H54 (cell line): ENCODE measurements around the gene FCN3.
"Not testable (repeated sequence)": the region's sequence is repeated elsewhere in the genome, so short reads cannot be mapped to it uniquely, and the experiment has no call there.

Experiments
- DNase-seq: peaks from one replicate; pipeline ENCODE4 v3.0.0; 2011; ENCODE audit warnings: low spot score, mixed read lengths; ENCODE audit not compliant: insufficient read length
- FAIRE-seq: peaks from 3 replicates; lab custom pipeline; 2011; peaks lifted over from hg19 to GRCh38; lab: Jason Lieb, UNC
- POLR2A ChIP-seq: IDR thresholded peaks from 2 replicates; pipeline ENCODE4 v1.6.1; 2011; ENCODE audit warnings: low read depth, mild to moderate bottlenecking, low read length

The FCN3 gene

DNA sequence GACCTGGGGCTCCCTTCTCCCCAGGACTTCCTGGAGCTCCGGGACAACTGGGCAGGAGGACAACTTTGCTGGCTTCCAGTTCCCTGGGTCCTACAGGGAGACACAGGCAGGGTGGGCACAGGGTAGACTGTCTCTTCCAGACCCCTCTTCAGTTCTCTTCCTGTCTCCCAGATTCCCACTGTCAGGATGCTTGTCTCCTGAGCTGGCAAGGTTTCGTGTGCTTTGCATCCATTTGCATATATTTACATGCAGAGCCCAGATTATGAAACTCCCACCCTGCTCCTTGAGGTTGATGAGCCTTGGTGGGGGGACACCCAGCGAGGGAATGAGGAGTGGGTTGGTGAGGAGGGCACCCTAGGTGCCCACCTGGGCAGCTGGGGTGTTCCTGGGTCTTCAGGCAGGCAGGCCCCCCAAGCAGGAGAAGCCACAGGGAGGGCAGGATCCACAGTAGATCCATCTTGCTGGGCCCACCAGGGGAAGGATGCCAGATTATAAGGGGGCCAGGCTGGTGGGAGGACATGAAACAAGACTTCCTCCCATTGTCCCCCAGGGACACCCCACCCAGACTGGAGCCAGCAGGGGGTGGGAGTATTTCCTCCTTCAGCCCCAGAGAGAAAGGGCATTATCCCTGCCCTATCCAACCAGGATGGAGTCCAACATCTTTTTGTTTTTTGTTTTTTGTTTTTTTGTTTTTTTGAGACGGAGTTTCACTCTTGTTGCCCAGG is at the start of gene FCN3:
Gene FCN3, minus strand, starts transcription at position 463 of the 725 bp plus-strand sequence. Its CDS starts 6 bp downstream, at position 457.
- FAIRE-seq, result no peak
- no peak for DNase-seq
- no peak for TF ChIP-seq POLR2A

DNA sequence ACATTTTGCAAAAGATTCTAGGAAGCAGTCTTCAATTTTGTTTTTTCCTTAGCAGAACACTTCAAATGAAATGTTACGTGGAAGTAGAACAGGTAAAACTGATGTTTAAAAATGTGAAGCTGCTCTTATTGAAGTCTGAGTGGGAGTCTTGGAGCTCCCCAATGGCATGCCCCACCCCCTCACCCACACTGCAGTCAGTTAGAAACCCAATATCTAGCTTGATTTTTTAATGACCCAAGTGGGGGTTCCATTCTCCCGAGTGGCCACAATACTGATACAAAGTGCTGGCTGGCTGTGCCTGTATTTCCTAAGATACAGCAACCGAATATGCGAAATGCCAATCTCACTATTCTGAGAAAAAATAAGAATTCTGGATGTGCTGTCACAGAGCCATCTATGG is 49.1 kb upstream of the FCN3 start:
- no peak for FAIRE-seq
- DNase-seq, result no peak
- no peak for TF ChIP-seq POLR2A

DNA sequence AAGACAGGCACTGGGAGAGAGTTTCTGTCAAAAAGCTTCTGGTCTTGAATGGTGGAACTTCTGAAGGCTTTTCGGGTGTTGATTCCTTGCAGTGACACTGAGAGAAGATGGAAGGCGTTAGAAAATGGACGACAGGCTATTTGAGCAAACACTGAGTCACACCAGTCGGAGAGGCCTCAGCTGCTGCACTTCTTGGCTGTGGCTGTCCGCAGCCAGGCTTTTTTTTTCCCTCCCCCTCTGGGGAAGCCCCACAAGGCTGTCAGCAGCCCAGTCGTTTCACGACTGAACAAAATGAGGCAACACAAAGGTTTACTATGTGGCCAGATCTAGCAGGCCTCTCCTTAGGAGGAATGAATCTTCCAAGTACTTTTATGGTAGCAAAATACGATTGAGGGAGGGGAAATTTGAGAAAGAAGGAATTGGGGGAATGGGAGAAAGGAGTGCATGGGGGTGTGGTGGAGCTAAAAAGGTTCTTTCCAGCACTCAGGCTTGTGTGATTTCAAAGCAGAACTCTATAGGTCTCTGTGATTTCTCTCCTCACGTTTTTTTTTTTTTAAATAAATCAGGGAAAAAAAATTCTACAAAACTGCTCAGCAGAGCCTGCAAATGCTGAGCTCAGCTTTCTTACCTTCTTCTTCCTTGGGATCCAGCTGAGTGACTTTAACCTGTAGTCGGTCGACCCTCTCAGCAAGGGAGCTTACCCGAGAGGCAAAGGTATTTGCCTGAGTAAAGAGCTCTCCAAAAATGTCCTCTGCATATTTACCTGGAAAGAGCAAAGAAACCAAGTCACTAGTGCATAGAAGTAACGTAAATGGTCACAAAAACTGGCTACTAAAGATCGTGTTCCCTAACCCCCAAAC is 43.9 kb upstream of the FCN3 start:
- no peak for TF ChIP-seq POLR2A
- DNase-seq, result no peak
- FAIRE-seq, result peak; percentile 11

DNA sequence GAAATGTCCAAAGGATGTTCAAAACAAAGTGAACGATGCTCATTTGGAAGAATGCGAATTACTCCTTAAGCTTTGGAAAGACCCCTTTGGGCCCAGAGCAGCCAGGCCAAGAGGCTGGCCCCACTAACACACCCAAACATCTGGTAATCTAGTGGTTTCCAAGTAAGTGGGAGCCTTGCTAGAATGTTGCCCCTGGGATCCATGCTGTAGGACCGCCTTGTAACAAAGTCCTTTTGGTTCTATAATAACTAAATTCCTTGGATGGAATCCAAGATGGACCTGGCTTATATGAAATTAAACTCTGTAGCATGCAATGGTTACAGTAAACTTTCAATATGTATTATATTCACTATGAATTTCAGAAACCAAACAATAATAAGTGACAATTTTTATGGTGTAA is 43.1 kb upstream of the FCN3 start:
- no peak for TF ChIP-seq POLR2A
- no peak for FAIRE-seq

DNA sequence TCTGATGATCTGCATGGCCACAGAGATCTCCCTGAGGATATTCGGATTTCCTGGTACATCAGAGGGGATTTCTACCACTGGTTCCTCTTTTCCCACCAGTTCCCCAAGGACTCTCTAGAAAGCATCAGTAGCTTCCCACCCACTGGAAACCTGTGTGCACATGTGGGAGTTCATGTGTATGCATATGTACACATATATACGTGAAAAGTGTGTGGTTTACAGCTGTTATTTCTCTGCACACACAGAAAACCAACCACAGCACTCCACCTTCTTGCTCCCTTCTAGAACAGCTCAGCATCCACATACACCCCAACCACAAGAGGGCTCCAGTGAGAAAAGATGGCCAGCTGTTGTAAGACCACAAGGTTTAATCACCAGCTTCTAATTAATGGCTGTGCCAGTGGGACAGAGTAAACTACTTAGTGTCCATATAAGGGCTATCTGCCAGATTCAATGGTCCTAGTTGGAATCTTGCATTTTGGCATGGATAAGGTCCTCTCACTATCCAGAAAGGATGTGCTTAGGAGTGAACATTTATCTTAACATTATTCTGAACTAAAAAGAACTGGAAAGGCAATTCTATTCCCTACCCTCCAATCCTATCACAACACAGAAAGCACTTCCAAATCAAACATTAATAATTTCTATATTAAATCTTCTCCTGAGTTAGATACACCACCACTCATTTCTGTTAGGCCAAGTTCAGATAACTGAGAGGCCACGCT is 41.9 kb upstream of the FCN3 start:
- DNase-seq (no peak), FAIRE-seq (peak; percentile 36)
- no peak for TF ChIP-seq POLR2A

More for the DNA sequence above, 43.1 kb upstream of the FCN3 start:
- DNase-seq, result no peak

DNA sequence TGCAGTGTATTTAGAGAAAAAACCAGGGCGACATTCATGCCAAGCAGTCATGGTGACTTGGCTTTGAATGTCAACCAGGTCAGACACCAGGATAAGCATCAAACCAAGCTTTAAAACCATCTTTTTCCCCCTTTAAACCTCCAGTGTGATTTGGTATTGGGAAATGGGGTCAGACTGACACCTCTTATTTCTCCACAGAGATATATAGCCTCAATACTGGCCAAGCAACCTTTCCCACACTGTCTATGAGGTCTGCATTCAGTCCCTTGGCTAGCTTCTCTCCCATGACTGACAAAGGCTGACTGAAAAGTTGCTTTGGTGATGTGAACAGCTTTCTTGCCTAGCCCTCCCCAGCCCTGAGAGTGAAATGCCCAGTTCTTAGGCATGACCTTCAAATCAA is 39.5 kb upstream of the FCN3 start:
- FAIRE-seq, result no peak
- no peak for DNase-seq
- no peak for TF ChIP-seq POLR2A

DNA sequence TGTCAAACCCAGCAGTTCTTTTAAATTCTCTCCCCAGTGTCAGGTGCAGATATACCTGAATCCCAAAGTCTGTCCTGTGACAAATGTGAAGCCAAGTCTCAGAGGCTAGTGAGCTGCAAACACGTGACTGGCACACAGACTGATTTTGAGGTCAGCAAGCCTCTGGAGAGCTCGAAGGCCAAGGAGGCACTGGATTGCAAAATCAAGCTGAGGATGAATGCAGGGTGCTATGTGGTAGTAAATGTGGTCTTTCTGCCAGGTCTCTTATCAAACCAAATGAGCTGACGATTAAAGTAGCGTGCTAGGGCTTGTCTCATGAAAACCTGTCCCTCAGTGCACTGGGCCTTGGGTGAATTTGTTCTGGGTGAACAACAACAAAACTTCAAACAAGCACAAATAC is 38.4 kb upstream of the FCN3 start:
- FAIRE-seq (no peak), DNase-seq (no peak)
- TF ChIP-seq POLR2A, result no peak

GRCh38 chr1:27412502-27412901 is 37.9 kb upstream of the FCN3 start:
- DNase-seq (no peak), FAIRE-seq (no peak)
- TF ChIP-seq POLR2A, result no peak

DNA sequence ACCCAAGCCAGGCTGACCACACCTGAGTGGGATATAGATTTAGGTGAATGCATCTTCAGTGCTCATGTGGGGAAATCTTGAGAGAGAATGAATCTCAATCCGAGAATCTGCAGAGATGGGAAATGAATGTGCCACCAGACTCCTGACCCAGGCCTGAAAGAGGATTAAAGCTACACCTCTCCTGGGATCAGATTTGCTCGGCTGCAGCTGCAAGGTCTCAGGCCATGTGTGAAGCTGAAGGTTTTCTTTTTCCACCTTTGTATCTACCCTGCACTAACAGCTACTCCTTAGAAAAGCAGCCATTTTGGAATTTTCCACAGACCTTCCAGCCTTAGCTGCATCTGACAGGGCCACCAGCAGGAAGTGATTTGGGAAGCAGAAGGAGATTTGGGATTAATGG is 36.1 kb upstream of the FCN3 start:
- FAIRE-seq, result no peak
- DNase-seq, result no peak
- no peak for TF ChIP-seq POLR2A

DNA sequence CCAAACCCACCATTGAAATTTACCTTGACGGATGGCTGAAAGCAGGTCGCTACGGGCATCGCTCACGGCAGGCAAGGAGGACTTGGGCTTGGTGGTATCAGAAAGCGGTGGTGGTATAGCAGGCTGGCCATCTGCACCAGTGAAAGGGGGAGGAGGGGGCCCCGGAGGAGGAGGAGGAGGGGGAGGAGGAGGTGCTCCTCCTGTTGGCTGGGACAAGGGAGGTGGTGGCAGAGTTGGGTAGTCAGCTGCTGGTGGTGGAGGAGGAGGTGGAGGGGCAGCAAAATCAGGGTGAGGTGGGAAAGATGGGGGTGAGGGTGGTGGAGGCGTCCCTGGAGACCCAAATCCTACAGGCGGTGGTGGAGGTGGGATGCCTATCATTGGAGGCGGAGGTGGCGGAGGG is 35.0 kb upstream of the FCN3 start:
- FAIRE-seq, result no peak
- no peak for TF ChIP-seq POLR2A
- DNase-seq, result no peak

DNA sequence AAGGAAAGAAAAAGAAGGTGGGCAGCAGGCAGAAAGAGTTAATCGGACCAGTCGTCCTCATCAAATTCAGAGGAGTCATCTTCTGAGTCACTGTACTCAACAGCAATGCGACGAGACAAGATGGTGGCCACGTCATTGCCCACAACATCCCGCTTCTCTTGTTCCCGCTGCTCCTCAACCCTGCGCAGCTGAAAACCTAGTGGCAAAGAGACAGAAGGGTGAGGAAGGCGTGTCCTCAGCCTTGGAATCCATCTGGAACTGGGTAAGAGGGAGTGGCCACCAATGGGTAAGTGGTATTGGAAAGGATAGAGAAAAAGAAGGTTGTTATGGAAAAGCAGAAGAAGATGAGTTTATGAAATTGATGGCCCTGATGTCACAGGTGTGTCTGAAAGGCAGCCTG is 33.5 kb upstream of the FCN3 start:
- no peak for TF ChIP-seq POLR2A
- FAIRE-seq (no peak), DNase-seq (no peak)

DNA sequence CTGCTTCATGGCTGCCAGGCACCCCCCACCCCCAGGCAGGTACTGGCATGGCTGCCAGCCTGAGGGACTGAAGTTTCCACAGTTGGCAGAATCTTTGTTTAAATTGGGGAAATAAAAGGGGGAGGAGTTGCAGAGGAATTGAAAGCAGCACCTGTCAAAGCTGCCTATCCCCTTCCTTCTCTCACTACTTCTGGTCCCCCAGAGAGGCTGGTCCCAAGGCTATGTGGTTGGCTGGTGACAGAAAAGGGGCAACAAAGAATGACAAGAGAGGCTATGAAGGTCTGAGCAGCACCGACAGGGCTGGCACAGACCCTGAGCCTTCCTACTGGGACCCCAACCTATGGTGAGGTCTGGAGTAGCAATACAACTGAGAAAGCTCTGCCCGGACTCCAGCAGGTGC is 32.2 kb upstream of the FCN3 start:
- not testable (repeated sequence) for DNase-seq, FAIRE-seq

DNA sequence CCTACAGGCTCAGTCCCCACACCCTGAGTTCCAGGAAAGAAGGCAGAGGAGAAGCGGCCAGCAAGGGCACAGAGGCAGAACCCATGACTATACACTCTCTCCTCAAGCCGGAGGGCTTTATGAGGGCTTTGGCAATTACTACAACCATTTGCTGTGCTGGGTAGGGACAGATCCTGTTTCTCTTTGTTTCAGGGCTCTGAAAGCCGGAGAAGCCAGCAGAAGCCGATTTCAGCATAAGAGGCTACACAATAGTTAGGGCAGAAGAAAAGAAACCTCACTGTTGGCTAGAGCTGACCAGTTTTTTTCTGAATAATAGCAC is 31.7 kb upstream of the FCN3 start:
- DNase-seq (no peak), FAIRE-seq (no peak)
- TF ChIP-seq POLR2A, result no peak

DNA sequence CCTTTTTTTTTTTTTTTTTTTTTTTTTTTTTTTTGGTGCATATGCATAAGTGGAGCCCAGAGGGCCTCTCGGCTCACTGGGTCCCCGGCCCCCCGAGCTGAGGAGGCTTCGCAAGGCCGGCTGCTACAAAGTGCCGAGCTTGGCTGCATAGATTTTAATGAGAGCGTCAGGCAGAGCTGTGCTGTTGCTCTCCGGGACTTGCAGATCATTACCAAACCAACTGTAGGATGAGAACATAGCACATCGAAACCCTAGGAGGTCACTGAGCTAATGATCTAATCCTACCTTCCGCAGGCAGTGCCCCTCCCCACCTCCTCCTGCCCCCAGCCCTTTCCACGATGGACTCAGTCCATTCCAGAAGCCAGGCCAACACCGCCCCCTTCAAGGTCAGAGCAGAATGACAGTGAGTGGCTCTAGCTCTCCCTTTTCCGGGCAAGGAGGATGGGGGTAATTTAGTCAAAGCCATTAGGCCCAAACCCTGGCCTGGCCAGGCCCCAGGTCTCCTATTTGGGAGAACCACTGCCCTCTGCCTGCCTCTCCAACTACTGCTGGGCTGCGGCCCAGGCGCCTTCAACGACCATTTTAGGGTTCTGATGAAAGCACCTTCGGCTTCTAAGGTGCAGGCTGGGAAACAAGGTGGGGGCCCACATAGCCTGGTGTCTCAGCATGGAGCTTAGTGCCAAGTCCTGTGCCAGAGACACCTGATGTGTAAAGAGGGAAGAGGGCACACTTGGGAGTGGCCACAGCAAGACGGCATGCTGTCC is 31.2 kb upstream of the FCN3 start:
- DNase-seq, FAIRE-seq: not testable (repeated sequence)
